Activated CD4-positive, alpha-beta T cell treated with anti-CD3 and anti-CD28 coated beads, Interleukin-2, Interleukin-6, amounts not matched to agents 100 ng/mL and 50 ng/mL, durations not matched to agents 16 hours and 8 hours (primary cell): ENCODE results near the gene AOC2.
"Not testable (repeated sequence)": the region's sequence is repeated elsewhere in the genome, so short reads cannot be mapped to it uniquely, and the experiment has no call there.

ENCODE experiments used
- DNase-seq: peaks from one replicate; pipeline ENCODE4 v3.0.0-alpha.2; 2020

AOC2 gene

DNA sequence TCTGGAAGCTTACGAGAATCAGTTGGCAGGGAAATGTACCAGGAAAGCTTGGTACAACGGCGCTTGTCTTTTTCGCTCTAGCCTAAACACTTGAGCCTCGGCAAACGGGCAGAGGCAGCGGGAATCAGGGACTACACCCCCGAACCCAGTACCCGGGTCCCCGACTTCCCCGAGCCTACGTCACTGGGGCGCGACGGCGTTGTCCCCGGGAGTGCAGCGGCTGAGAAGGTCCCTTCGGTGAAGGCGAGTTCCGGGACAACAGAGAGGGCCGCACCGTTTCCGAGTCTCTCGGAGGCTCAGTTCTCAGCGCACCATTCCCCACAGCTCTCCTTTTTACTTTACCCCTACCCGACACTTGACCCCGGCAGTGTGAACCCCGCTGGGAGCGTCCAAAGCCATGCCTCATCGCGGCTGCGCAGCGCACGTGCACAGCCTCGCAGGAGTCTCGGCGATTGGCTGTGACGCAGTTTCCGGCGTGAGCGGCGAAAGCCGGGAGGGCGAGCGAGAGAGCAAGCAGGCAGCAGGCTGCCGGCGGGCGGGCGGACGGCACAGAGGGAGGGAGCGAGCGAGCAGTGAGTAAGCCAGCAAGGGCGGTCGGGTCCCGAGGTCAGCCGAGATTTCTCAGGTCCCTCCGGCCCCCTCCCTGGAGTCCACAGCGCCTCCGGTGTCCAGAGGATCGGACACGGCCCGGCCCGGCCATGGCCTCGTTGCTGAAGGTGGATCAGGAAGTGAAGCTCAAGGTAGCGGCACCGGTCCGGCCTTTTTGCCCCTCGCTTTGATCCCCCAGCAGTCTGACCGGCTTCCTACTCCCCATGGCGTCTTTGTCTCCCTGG lies 11.2 kb upstream of the AOC2 start, which contains the start of gene PSME3:
PSME3 (plus strand) TSS at position 464 of the 833 bp plus-strand sequence; CDS start at position 699, 235 bp downstream.
- peak; percentile 94 for DNase-seq

- DNase-seq: no peak
Measured at GRCh38 chr17:42833767-42834422, 10.5 kb upstream of the AOC2 start.

- no peak for DNase-seq
Measured at GRCh38 chr17:42835732-42836131, 8.6 kb upstream of the AOC2 start.

- no peak for DNase-seq
Measured at GRCh38 chr17:42841975-42842685, 2.2 kb upstream of the AOC2 start.

GRCh38 chr17:42843358-42843934 lies 934 bp upstream of the AOC2 start:
- peak; percentile 16 for DNase-seq

- DNase-seq: no peak
Measured at GRCh38 chr17:42844761-42845555, 578 bp downstream of the AOC2 start.

- no peak for DNase-seq
Measured at GRCh38 chr17:42845556-42845917, 1.2 kb downstream of the AOC2 start.

GRCh38 chr17:42845918-42846593 lies 1.7 kb downstream of the AOC2 start:
- peak; percentile 72 for DNase-seq

- no peak for DNase-seq
Measured at GRCh38 chr17:42846594-42847280, 2.4 kb downstream of the AOC2 start.

DNA sequence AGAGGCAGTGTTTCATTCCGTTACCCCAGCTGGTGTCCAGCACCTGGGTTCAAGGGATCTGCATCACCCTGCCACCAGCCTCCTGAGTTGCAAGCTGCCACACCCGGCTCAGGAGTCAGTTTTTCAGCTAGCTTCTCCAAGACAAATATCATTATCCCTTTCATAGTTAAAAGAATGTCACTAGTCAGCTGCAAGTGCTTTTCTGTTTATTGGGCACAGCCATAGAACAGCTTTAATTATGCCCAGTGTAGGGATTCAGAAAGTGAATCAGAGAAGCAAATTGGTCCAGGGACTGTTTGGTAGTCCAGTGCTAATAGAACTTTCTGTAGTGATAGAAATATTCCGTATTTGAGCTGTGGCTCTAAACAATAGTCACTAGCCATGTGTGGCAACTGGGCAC lies 3.7 kb downstream of the AOC2 start:
- DNase-seq: no peak

- no peak for DNase-seq
Measured at GRCh38 chr17:42849031-42849430, 4.7 kb downstream of the AOC2 start.

DNA sequence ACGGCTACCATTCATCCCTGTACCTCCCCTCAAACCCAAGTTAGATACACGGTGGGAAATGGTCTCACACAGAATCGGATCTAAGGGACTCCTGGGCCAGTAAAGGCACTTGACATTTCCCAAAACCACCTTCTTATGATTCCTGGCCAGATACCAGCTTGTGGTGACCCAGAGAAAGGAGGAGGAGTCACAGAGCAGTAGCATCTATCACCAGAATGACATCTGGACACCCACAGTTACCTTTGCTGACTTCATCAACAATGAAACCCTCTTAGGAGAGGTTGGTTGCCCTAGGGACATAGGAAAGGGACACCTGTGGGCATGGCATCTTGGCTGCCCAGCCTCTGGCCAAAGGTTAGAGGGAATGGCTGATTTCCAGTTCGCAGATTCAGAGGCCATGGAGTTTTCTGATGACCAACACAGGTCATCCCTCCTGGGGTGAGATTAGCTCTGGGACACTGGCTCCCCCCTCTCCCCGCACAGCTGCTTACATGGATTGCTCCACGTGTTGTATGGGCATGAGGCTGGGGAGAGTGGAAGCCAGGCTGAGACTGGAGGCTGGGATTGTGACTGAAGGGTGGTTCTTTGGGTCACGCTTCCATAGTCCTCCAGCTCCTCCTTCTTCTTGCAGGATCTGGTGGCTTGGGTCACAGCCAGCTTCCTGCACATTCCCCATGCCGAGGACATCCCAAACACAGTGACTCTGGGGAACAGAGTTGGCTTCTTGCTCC lies 5.2 kb downstream of the AOC2 start:
- no peak for DNase-seq

GRCh38 chr17:42850954-42851353 lies 6.6 kb downstream of the AOC2 start, which contains the start of gene AOC3:
Gene AOC3, plus strand, starts transcription at chr17:42851199. Its CDS starts 145 bp downstream, at chr17:42851344.
- DNase-seq: no peak

- not testable (repeated sequence) for DNase-seq
Measured at GRCh38 chr17:42851371-42852240, 7.2 kb downstream of the AOC2 start.

GRCh38 chr17:42852351-42852750 lies 8.0 kb downstream of the AOC2 start:
- DNase-seq: no peak

DNA sequence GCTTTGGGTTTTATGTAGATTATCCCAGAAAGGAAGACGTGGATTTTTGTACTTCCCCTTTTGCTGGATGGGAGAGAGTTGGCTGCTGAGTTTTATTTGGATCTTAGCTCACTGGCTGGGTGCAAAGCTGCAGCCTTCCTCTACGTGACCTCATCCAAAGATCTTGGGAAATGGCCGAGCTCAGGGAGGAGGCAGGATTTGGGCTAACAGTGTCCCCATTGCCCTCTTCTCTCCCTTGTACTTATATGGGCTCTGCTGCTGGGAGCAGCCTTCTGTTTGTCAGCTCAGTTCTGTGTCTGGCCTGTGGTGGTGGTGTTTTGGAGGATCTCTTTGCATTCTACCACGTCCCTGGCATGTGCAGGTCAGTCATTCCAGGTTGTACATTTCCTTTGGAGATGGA lies 8.6 kb downstream of the AOC2 start:
- DNase-seq: no peak

GRCh38 chr17:42853597-42853967 lies 9.2 kb downstream of the AOC2 start:
- DNase-seq: no peak

DNA sequence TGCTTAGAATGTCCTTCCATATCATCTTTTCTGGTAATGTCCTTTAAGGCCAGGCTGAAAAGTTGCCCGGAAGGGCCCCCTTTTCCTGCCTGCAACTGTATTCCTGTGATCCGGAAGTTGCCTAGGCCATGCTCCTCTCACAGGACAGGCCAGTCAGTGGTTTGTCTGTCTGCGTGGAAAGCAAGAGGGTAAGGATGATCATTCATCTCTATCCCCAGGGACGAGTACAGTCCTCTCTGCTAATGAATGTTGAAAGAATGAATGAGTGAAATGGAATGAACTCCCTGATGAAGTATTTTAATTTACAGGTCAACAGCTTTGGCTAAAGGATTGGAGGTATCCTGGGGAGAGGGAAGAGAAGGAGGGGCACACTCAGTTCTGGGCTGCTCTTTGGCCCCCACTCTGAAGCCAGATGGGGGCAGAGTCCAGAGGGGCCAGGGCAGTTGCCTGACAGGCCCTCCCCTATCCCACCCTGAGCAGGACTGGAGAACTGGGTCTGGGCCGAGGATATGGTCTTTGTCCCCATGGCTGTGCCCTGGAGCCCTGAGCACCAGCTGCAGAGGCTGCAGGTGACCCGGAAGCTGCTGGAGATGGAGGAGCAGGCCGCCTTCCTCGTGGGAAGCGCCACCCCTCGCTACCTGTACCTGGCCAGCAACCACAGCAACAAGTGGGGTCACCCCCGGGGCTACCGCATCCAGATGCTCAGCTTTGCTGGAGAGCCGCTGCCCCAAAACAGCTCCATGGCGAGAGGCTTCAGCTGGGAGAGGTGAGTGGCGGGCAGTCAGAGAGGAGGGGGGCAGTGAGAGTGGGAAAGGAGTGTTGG lies 9.8 kb downstream of the AOC2 start:
- DNase-seq: no peak
